Esophagus muscularis mucosa (tissue), 4 donors: ENCODE results near the gene OLFM2. TPM values are rescaled to one million over a fixed set of nuclear protein-coding genes. Genes with fewer than 3 reads are reported as not detected.

Experiments
- DNase-seq: peaks from one replicate; pipeline ENCODE4 v3.0.0-alpha.2; 2017; ENCODE audit errors: extremely low spot score
- H3K27ac ChIP-seq, 4 donors: fragments of 200-600 bp; sonication (generic); replicated peaks in 1 of 4; 1 replicate in 3 of 4; 2 replicates in 1 of 4; pipeline ENCODE4 v1.5.1; 2016 to 2019; ENCODE audit warnings: mild to moderate bottlenecking in 1 of 4
- H3K27me3 ChIP-seq, 4 donors: fragments of 200-600 bp; sonication (generic); one replicate each; pipeline versions ENCODE4 v1.5.1 to v1.6.0; 2016 to 2019
- H3K36me3 ChIP-seq, 4 donors: fragments of 200-600 bp; sonication (generic); one replicate each; pipeline ENCODE4 v1.5.1; 2016 to 2019
- H3K4me1 ChIP-seq, 4 donors: fragments of 200-600 bp; sonication (generic); one replicate each; pipeline ENCODE4 v1.5.1; 2016 to 2019
- H3K4me3 ChIP-seq, 4 donors: fragments of 200-600 bp; sonication (generic); 1 replicate in 2 of 4; 2 replicates in 2 of 4; pipeline ENCODE4 v1.5.1; 2016 to 2019; ENCODE audit warnings: mild to moderate bottlenecking in 4 of 4, moderate library complexity in 1 of 4
- H3K9me3 ChIP-seq, 4 donors: fragments of 200-600 bp; sonication (generic); 1 replicate in 3 of 4; 2 replicates in 1 of 4; pipeline ENCODE4 v1.5.1; 2016 to 2019
- EP300 ChIP-seq: sonication (generic); formaldehyde crosslinking; IDR thresholded peaks from one replicate; pipeline ENCODE4 v1.6.1; 2017; ENCODE audit warnings: antibody characterized with exemption
- POLR2A ChIP-seq: fragments of 450-650 bp; IDR thresholded peaks from one replicate; pipeline ENCODE4 v1.6.1; 2017; ENCODE audit warnings: antibody characterized with exemption, moderate library complexity, mild to moderate bottlenecking, low read depth
- POLR2AphosphoS5 ChIP-seq, 2 donors: sonication (generic); formaldehyde crosslinking; IDR thresholded peaks; one replicate each; pipeline ENCODE4 v1.6.1; 2017; ENCODE audit warnings: antibody characterized with exemption in 2 of 2
- WGBS: methylation state at CpG from one replicate; pipeline ENCODE4 v1.1.5; 2018; 5-methylcytosine and 5-hydroxymethylcytosine counted together
- intact Hi-C: fragments of 100-400 bp; cut with DNase I; formaldehyde crosslinking; loops from one replicate; pipeline ENCODE4 v1.15.1; 2023
- total RNA-seq, 4 donors: library from RNA; depleted of rRNA; stranded (reverse); fragments of >200 nt; gene quantifications; one replicate each; pipeline versions ENCODE4 v1.1.0 to v1.2.1, GENCODE V29; 2016
- TF ChIP-seq, protein P1 (sequence below), 3 experiments: fragments of 200-600 bp in 2 of 3; fragments of 450-650 bp in 1 of 3; sonication (generic) in 2 of 3; IDR thresholded peaks; one replicate each; pipeline ENCODE4 v1.5.1; 2017 to 2019; ENCODE audit warnings: antibody characterized with exemption in 3 of 3, mild to moderate bottlenecking in 2 of 3, moderate library complexity in 1 of 3

OLFM2 gene
- total RNA-seq, 4 donors from 2014 or later, result 3.6 to 17.1 (median 11.6) TPM

DNA sequence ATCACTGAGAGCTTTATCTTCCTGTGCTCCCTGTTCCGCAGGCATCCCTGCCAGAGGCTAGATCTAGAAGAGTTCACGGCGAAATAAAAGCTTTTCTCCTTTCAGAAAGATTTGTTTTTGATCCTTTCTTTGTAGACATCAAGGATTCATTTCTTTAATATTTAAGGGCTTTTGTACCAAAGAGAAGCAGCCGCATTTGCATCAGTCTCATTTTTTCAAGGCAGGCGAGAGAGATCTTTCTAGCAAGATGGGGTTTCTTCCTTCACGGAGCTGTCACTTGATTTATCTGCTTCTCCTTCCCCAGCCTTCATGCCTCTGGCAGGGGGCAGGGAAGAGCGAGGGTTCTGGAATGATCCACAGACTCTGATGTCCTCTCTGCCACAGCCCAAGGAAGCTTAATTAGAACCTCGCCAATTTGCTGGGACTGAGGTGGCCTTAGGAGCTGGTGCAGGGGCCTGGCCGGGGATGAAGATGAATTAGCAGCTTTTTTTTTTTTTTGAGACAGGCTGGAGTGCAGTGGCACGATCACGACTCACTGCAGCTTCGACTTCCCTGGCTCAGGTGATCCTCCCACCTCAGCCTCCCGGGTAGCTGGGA lies 61.2 kb downstream of the OLFM2 start:
- no peaks in the 10 kb centered on the region for H3K4me1 ChIP-seq
- WGBS, result 71% methylated on average over 13 of the region's 13 CpGs
- peaks cover 0 to 12% (median 2%) of the 10 kb centered on the region in 4 donors for H3K27me3 ChIP-seq
- H3K4me3 ChIP-seq, result no peak overlapping the region
- H3K27ac ChIP-seq, result no peak overlapping the region
- no peak for TF ChIP-seq POLR2A
- TF ChIP-seq EP300, result no peak
- TF ChIP-seq, protein P1, sequence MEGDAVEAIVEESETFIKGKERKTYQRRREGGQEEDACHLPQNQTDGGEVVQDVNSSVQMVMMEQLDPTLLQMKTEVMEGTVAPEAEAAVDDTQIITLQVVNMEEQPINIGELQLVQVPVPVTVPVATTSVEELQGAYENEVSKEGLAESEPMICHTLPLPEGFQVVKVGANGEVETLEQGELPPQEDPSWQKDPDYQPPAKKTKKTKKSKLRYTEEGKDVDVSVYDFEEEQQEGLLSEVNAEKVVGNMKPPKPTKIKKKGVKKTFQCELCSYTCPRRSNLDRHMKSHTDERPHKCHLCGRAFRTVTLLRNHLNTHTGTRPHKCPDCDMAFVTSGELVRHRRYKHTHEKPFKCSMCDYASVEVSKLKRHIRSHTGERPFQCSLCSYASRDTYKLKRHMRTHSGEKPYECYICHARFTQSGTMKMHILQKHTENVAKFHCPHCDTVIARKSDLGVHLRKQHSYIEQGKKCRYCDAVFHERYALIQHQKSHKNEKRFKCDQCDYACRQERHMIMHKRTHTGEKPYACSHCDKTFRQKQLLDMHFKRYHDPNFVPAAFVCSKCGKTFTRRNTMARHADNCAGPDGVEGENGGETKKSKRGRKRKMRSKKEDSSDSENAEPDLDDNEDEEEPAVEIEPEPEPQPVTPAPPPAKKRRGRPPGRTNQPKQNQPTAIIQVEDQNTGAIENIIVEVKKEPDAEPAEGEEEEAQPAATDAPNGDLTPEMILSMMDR (IDR thresholded peaks at IDR 0.05), result no peak
- TF ChIP-seq POLR2AphosphoS5 (IDR thresholded peaks at IDR 0.05), result no peak
- no peaks in the 10 kb centered on the region for H3K36me3 ChIP-seq
- intact Hi-C loops, result no loop called here
- no peak for DNase-seq
- H3K9me3 ChIP-seq, result no peaks in the 10 kb centered on the region

DNA sequence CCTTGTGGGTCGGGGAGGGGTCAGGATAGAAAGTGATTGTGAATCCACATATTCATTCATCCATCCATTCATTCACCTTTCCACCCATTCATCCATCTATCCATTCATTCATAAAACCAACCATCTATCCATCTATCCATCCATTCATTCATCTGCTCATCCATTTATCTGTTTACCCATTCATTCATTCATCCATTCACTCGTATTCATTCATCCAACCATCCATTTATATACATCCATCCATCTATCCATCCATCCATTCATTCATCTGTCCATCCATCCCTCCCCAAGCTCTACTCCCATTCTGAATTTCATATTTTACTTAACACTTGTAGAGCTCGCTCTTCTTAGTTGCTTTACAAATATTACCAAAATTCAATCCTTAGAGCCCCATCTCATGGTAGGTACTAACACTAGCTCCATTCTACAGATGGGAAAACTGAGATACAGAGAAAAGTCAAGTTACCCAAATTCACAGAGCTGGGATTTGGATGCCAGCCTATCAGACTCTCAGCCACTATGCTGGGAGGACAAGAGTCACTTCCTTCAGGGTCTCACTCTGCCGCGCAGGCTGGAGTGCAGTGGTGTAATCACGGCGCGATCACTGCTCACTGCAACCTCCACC lies 63.6 kb downstream of the OLFM2 start:
- Histone ChIP-seq H3K4me1 (no peaks in the 10 kb centered on the region), H3K9me3 (no peaks in the 10 kb centered on the region), H3K36me3 (no peaks in the 10 kb centered on the region), H3K27me3 (peaks cover 0 to 4% (median 0%) of the 10 kb centered on the region in 4 donors), H3K27ac (no peak overlapping the region), H3K4me3 (no peak overlapping the region)
- intact Hi-C loops, result no loop called here
- 95% methylated on average over 6 of the region's 8 CpGs for WGBS
- no peak for TF ChIP-seq POLR2AphosphoS5 (IDR thresholded peaks at IDR 0.05)
- no peak for DNase-seq

DNA sequence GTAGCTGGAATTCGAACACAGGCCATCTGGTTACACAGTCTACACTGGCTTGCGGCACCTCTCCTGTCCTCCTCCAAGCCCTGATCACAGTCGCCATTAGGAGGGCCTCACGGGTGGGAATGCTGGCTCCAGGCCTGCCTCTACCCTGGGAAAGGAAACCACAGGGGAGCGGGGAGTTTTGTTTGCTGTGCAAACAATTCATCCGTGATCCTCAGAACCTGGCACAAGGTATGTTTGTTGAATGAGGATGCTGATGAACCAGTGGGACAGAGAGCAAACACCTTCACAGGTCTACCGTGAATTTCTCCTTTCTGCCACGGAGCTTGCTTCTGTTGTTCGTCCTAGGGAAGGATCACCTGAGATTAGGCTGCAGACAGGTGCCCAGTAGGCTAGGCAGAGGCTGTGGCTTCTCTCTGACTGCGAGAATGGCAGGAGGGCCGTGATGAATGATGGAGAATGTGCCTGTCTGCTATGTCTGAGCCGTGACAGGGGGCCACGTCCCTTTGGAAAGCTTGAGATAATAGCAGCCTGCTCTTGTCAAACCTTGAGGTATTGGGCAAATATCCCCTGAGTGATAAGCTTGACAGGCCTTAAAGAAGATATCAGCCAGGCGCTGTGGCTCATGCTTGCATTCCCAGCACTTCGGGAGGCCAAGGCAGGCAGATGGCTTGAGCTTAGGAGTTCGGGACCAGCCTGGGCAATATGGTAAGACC lies 64.5 kb downstream of the OLFM2 start:
- DNase-seq, result no peak
- Histone ChIP-seq H3K36me3 (no peaks in the 10 kb centered on the region), H3K27ac (no peak overlapping the region), H3K27me3 (peaks cover 0 to 4% (median 0%) of the 10 kb centered on the region in 4 donors), H3K4me1 (no peaks in the 10 kb centered on the region), H3K9me3 (no peaks in the 10 kb centered on the region), H3K4me3 (no peak overlapping the region)
- intact Hi-C loops, result no loop called here
- TF ChIP-seq POLR2AphosphoS5 (IDR thresholded peaks at IDR 0.05) (no peak), EP300 (no peak), POLR2A (no peak)
- TF ChIP-seq, protein P1 (IDR thresholded peaks at IDR 0.05), result no peak
- WGBS, result 81% methylated on average over 15 of the region's 16 CpGs

DNA sequence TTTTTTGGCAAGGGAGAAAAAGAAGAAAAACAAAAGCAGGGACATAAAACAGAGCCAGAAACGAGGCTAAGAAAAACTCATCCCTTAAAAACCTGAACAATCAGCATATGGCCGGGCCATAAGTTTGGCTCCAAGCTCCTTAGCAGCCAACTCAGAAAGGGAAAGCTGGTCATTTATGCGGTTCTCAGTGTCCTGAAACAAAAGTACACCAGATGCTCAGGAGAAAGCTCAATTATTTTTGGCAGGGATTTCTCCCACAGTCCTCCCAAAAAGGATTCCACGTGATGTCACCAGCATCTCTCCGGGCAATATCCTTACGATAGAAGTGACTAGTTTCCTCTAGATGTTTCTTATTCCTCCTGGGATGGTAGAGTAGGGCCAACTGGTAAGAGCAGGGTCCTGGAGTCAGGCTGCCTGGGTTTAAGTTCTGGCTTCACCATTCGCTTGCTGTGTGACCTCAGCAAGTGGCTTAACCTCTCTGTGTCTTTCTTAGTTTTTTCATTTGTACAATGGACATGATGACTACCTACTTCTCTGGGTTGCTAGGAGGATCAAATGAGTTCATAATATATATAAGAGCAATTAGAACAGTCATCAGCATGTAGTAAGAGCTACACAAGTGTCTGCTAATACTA lies 67.2 kb downstream of the OLFM2 start:
- Histone ChIP-seq H3K4me1 (no peaks in the 10 kb centered on the region), H3K9me3 (no peaks in the 10 kb centered on the region), H3K4me3 (no peak overlapping the region), H3K27ac (no peak overlapping the region), H3K27me3 (no peaks in the 10 kb centered on the region), H3K36me3 (no peaks in the 10 kb centered on the region)
- no peak for TF ChIP-seq EP300
- intact Hi-C loops, result no loop called here
- 66% methylated on average over 7 of the region's 7 CpGs for whole genome bisulfite sequencing
- no peak for DNase-seq

DNA sequence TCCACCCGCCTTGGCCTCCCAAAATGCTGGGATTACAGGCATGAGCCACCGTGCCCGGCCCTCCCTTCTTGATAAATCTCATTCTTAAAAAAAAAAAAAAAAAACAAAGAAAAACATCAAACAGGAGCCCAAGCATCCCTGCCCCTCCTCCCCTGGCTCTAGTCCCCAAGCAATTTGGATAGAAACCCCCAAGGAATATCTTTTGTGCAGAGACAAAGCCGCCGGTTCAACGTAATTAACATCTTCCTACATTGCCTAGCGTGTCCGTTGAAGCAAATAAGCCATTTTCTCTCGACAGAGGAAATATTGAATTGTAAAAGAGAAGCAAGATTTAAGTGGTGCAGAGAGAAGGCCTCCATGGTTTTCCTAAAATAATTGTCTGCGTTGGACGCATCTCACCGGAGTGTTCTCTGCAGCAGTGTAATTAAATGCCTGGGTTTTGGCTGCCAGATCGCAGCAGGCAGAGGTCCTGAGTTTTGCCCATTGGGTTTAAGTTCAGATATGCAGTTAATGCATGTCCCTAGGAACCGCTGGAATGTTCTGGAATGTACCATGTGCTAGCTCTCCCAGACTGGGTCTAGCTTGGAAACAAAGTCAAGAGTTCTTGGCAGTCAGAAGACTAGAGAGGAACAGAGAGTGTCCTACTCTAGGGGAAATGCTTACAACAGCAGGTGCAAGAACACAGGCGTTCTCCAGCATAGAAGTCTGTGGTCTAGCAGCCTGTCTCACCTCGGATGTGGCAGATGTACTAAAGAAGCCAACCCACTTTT lies 70.4 kb downstream of the OLFM2 start:
- no peak for DNase-seq
- H3K36me3 ChIP-seq, result no peaks in the 10 kb centered on the region
- no peak overlapping the region for H3K4me3 ChIP-seq
- 82% methylated on average over 16 of the region's 16 CpGs for WGBS
- no peaks in the 10 kb centered on the region for H3K9me3 ChIP-seq
- no peaks in the 10 kb centered on the region for H3K27me3 ChIP-seq
- no peak for TF ChIP-seq EP300
- H3K4me1 ChIP-seq, result no peaks in the 10 kb centered on the region
- H3K27ac ChIP-seq, result no peak overlapping the region
- intact Hi-C loops, result no loop called here
